ENCODE data around the gene SAPCD1. TPM values are rescaled to one million over a fixed set of nuclear protein-coding genes. Genes with fewer than 3 reads are reported as not detected.

The SAPCD1 gene
- total RNA-seq, 1 experiment from 2014 or later, result 13.7 TPM

DNA sequence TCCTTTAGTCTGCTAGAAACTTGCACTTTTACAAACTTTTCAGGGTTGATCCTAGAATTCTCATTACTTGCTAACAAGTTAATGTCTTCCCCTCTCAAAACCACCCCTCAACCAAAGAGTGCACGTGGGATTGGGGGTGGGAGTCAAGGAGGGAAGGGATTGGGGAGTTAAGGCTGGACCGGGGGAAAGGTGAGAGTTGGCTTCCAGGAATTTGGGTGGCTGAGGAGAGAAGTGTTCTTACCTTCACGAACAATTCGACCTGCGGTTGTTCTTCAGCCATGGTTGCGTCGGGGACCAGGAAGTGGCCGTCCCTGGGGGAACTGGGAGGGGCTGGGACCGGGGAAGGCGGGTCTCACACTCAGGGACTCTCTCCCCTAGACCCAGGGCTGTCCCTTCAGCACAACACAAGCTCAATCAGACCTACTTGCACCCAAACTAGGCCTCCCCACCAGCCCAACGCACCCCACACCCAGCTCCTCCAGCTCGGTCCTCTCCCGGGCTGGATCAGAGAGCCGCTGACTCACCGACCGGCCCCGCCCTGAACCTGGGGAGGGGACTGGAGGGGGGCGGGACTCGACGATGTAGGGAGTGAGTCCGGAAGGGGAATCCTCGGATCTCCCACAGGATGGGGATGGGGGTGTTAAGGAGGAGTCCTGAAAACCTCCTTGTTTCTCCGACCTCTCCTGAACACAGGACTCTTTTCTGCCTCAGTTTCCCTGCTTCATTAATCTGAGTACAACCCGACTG, 26.3 kb upstream of the SAPCD1 start, which contains the start of gene CLIC1:
Gene CLIC1 (minus strand): TSS at position 510 of the 747 bp plus-strand sequence. CDS start 230 bp downstream, at position 280.
- H3K4me1 Mint-ChIP-seq, result peaks cover 41% of the 10 kb centered on the region
- POLR2A ChIA-PET, result interaction anchor here (1.0 to 2.5 kb wide), 5 partner anchors 17 to 91 kb away, joined by 3 to 7 read pairs (median 4); partner anchors contain the start of genes BAG6 and HSPA1B
- CTCF ChIA-PET, result interaction anchor here (0.6 to 7.1 kb wide), 13 partner anchors 12 to 216 kb away, joined by 3 to 62 read pairs (median 4); partner anchors contain the start of genes C6orf47, LSM2 and LY6G5C
- DNase-seq (ENCODE audit: low spot score), result peak; percentile 81
- ATAC-seq, result peak; percentile 26
- peaks cover 25% of the 10 kb centered on the region for H3K36me3 Mint-ChIP-seq
- H3K27me3 Mint-ChIP-seq (ENCODE audit: low read depth), result no peaks in the 10 kb centered on the region; the same call in 1 of the 2 replicates
- TF ChIP-seq MYBL2 (CRISPR knock-in tag; IDR thresholded peaks at IDR 0.05) (0 out of 2 replicates have a peak, but pooled peaks have one; percentile 33), GTF2I (CRISPR knock-in tag; conservative IDR thresholded peaks at IDR 0.05) (no peak), NR2C2 (CRISPR knock-in tag; IDR thresholded peaks at IDR 0.05) (no peak), ARID4B (CRISPR knock-in tag; IDR thresholded peaks at IDR 0.05; ENCODE audit: borderline replicate concordance) (no peak), ATF3 (CRISPR knock-in tag; conservative IDR thresholded peaks at IDR 0.05) (no peak), ZBTB21 (CRISPR knock-in tag; IDR thresholded peaks at IDR 0.05; ENCODE audit: borderline replicate concordance) (no peak), TEAD4 (CRISPR knock-in tag; IDR thresholded peaks at IDR 0.05) (no peak), NR1H2 (CRISPR knock-in tag; IDR thresholded peaks at IDR 0.05) (no peak), TP53 (CRISPR knock-in tag; IDR thresholded peaks at IDR 0.05) (no peak), SMAD4 (CRISPR knock-in tag; IDR thresholded peaks at IDR 0.05) (no peak), ETV6 (CRISPR knock-in tag; IDR thresholded peaks at IDR 0.05) (0 out of 2 replicates have a peak, but pooled peaks have one; percentile 1), NFE2L1 (CRISPR knock-in tag; IDR thresholded peaks at IDR 0.05) (peak; percentile 94), ATF1 (CRISPR knock-in tag; IDR thresholded peaks at IDR 0.05) (no peak), SP1 (CRISPR knock-in tag; conservative IDR thresholded peaks at IDR 0.05) (peak; percentile 69), ZSCAN18 (CRISPR knock-in tag; IDR thresholded peaks at IDR 0.05) (no peak), FOXK1 (CRISPR knock-in tag; IDR thresholded peaks at IDR 0.05) (no peak), GABPB1 (CRISPR knock-in tag; IDR thresholded peaks at IDR 0.05) (peak; percentile 71), GRHL2 (CRISPR knock-in tag; IDR thresholded peaks at IDR 0.05; ENCODE audit: insufficient replicate concordance, severe bottlenecking) (no peak), ZNF671 (CRISPR knock-in tag; IDR thresholded peaks at IDR 0.05) (no peak), MAX (CRISPR knock-in tag; IDR thresholded peaks at IDR 0.05) (no peak; the same call in none of the 2 replicates), SOX15 (CRISPR knock-in tag; IDR thresholded peaks at IDR 0.05) (no peak), E2F5 (CRISPR knock-in tag; IDR thresholded peaks at IDR 0.05) (no peak)
- TF ChIP-seq, protein P1, sequence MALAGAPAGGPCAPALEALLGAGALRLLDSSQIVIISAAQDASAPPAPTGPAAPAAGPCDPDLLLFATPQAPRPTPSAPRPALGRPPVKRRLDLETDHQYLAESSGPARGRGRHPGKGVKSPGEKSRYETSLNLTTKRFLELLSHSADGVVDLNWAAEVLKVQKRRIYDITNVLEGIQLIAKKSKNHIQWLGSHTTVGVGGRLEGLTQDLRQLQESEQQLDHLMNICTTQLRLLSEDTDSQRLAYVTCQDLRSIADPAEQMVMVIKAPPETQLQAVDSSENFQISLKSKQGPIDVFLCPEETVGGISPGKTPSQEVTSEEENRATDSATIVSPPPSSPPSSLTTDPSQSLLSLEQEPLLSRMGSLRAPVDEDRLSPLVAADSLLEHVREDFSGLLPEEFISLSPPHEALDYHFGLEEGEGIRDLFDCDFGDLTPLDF (CRISPR knock-in tag; IDR thresholded peaks at IDR 0.05), result no peak
- TF ChIP-seq, protein P2, sequence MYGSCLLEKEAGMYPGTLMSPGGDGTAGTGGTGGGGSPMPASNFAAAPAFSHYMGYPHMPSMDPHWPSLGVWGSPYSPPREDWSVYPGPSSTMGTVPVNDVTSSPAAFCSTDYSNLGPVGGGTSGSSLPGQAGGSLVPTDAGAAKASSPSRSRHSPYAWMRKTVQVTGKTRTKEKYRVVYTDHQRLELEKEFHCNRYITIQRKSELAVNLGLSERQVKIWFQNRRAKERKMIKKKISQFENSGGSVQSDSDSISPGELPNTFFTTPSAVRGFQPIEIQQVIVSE (CRISPR knock-in tag; IDR thresholded peaks at IDR 0.05; ENCODE audit: borderline replicate concordance), result no peak
- TF ChIP-seq, protein P3, sequence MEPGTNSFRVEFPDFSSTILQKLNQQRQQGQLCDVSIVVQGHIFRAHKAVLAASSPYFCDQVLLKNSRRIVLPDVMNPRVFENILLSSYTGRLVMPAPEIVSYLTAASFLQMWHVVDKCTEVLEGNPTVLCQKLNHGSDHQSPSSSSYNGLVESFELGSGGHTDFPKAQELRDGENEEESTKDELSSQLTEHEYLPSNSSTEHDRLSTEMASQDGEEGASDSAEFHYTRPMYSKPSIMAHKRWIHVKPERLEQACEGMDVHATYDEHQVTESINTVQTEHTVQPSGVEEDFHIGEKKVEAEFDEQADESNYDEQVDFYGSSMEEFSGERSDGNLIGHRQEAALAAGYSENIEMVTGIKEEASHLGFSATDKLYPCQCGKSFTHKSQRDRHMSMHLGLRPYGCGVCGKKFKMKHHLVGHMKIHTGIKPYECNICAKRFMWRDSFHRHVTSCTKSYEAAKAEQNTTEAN (CRISPR knock-in tag; IDR thresholded peaks at IDR 0.05), result no peak
- TF ChIP-seq, protein P4, sequence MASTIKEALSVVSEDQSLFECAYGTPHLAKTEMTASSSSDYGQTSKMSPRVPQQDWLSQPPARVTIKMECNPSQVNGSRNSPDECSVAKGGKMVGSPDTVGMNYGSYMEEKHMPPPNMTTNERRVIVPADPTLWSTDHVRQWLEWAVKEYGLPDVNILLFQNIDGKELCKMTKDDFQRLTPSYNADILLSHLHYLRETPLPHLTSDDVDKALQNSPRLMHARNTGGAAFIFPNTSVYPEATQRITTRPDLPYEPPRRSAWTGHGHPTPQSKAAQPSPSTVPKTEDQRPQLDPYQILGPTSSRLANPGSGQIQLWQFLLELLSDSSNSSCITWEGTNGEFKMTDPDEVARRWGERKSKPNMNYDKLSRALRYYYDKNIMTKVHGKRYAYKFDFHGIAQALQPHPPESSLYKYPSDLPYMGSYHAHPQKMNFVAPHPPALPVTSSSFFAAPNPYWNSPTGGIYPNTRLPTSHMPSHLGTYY (CRISPR knock-in tag; IDR thresholded peaks at IDR 0.05), result no peak
- peak within 1 kb of the TSS; percentile 93 for H3K4me3 Mint-ChIP-seq
- H3K9me3 Mint-ChIP-seq, result no peaks in the 10 kb centered on the region
- H3K27ac Mint-ChIP-seq, result peak within 1 kb of the TSS; percentile 90
